Heart right ventricle (tissue), 16 donors: ENCODE results near the gene CDC37. TPM values are rescaled to one million over a fixed set of nuclear protein-coding genes. Genes with fewer than 3 reads are reported as not detected.

Experiments
- ATAC-seq, 8 donors: fragments of 200-7000 bp; cut with Tn5 transposase; one replicate each; pipeline ENCODE4 v1.9.1; 2020; ENCODE audit warnings: mild to moderate bottlenecking in 8 of 8, moderate library complexity in 8 of 8, moderate number of reproducible peaks in 1 of 8
- DNase-seq, 2 donors: peaks; one replicate each; pipeline ENCODE4 v3.0.0-alpha.2; 2020
- H3K27ac ChIP-seq, 10 donors: fragments of 200-600 bp; sonication (generic) in 2 of 10; one replicate each; pipeline versions ENCODE4 v1.5.0 to v1.8.0; 2020 to 2022; ENCODE audit warnings: mild to moderate bottlenecking in 3 of 10
- H3K27me3 ChIP-seq, 7 donors: fragments of 200-600 bp; one replicate each; pipeline ENCODE4 v1.8.0; 2021 to 2022; ENCODE audit warnings: mild to moderate bottlenecking in 2 of 7
- H3K36me3 ChIP-seq, 9 donors: fragments of 200-600 bp; sonication (generic) in 1 of 9; one replicate each; pipeline versions ENCODE4 v1.5.0 to v1.8.0; 2020 to 2022; ENCODE audit warnings: mild to moderate bottlenecking in 2 of 9
- H3K4me1 ChIP-seq, 9 donors: fragments of 200-600 bp; sonication (generic) in 1 of 9; one replicate each; pipeline versions ENCODE4 v1.5.0 to v1.8.0; 2020 to 2022; ENCODE audit warnings: mild to moderate bottlenecking in 4 of 9
- H3K4me3 ChIP-seq, 10 donors: fragments of 200-600 bp; sonication (generic) in 2 of 10; one replicate each; pipeline versions ENCODE4 v1.5.0 to v1.8.0; 2020 to 2022; ENCODE audit warnings: mild to moderate bottlenecking in 7 of 10, moderate library complexity in 2 of 10
- H3K9me3 ChIP-seq, 11 donors: fragments of 200-600 bp in 10 of 11; sonication (generic) in 2 of 11; one replicate each; pipeline versions ENCODE4 v1.5.0 to v1.8.0; 2013 to 2022; ENCODE audit warnings: mild to moderate bottlenecking in 2 of 11, control low read depth in 1 of 11, moderate library complexity in 1 of 11
- WGBS, 2 donors: extraction: QIAGEN DNeasy Blood & Tissue Kit; methylation state at CpG; one replicate each; pipeline ENCODE4 v1.1.7; 2013; ENCODE audit warnings: inconsistent platforms in 1 of 2; 5-methylcytosine and 5-hydroxymethylcytosine counted together
- intact Hi-C, 10 donors: fragments of 100-400 bp; cut with DNase I; formaldehyde crosslinking; loops; one replicate each; pipeline versions ENCODE4 v1.11.1 to v1.14.2; 2022
- polyA plus RNA-seq, 2 donors: library from polyadenylated mRNA; stranded (reverse); fragments of 200-250 nt; gene quantifications; one replicate each; pipeline ENCODE4 v1.2.3, GENCODE V29; 2013
- total RNA-seq, 10 donors: library from RNA; stranded (reverse); fragmentation: NEBNext Ultra II Directional in 3 of 10; extraction: Animal tissue kit (Norgen Biotek cat#: 25700) in 3 of 10; gene quantifications; one replicate each; pipeline versions ENCODE4 v1.2.1 to v1.2.4, GENCODE V29; 2021 to 2023
- TF ChIP-seq, protein P1 (sequence below), 9 donors: fragments of 200-600 bp; sonication (generic) in 2 of 9; IDR thresholded peaks; one replicate each; pipeline versions ENCODE4 v1.5.0 to v1.8.0; 2021 to 2022; ENCODE audit warnings: antibody characterized with exemption in 9 of 9, mild to moderate bottlenecking in 5 of 9, moderate library complexity in 1 of 9
- donor health status: Arrhythmogenic right ventricular cardiomyopathy.
- donor health status: ischemic (EF 13 %, LVEDD 7.1; RV severe dilation, severe dysfunction).
- donor health status: healthy with polysubstance abuse.
- donor health status: DM: no; HTN: yes; CAD: no.
- donor health status: DM: no; HTN: no; CAD: no.
- donor health status: ischemic (EF 25% LVEDD 6.9; RV normal size, moderate dysfunction).
- donor health status: ischemic (EF 25% LVEDD 5.7; RV mildly dilated, moderate dysfunction).
- donor health status: healthy.
- donor health status: DM: yes; HTN: yes; CAD: no.
- donor health status: Ischemic cardiomyopathy.
- donor health status: ischemic (EF 35%, LVEDD 5.7; RV mildly dilated, moderate dysfunction).
- donor health status: nonischemic (EF 11% LVEDD 7.7; RV severe dilation, severe dysfunction).
- donor health status: DM: yes; HTN: yes; CAD: no.
- donor health status: PGD.
- donor health status: ischemic (EF 29% LVEDD 5.4; RV normal size, mild dysfunction).
- donor health status: nonischemic (EF 23%, LVEDD 6.1; RV moderate dilation, normal function).

Gene CDC37
- total and polyA plus RNA-seq, 12 donors: 106 to 422 (median 129) TPM

GRCh38 chr19:10449037-10449436 is 45.7 kb upstream of the CDC37 start:
- ATAC-seq: no peak
- Histone ChIP-seq H3K36me3 (peaks cover 0 to 52% (median 8%) of the 10 kb centered on the region in 9 donors), H3K4me1 (no peaks in the 10 kb centered on the region)

DNA sequence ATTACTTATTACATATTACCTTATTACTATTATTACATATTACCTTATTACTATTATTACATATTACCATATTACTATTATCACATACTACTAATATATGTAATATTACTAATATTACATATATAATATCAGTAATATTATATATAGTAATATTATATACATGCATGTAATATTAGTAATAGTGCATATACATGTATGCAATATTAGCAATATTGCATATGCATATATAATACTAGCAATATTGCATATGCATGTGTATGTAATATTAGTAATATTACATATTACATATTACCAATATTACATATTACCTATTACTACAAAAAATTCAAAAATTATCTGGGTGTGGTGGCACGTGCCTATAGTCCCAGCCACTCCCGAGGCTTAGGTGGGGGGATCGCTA is 39.4 kb upstream of the CDC37 start:
- 90 to 95% methylated on average over 3 of the region's 3 CpGs for WGBS, 2 donors

More at GRCh38 chr19:10449037-10449436, 45.7 kb upstream of the CDC37 start:
- no peak for DNase-seq
- H3K9me3 ChIP-seq: no peaks in the 10 kb centered on the region
- intact Hi-C loops: no loop called here
- TF ChIP-seq, protein P1, sequence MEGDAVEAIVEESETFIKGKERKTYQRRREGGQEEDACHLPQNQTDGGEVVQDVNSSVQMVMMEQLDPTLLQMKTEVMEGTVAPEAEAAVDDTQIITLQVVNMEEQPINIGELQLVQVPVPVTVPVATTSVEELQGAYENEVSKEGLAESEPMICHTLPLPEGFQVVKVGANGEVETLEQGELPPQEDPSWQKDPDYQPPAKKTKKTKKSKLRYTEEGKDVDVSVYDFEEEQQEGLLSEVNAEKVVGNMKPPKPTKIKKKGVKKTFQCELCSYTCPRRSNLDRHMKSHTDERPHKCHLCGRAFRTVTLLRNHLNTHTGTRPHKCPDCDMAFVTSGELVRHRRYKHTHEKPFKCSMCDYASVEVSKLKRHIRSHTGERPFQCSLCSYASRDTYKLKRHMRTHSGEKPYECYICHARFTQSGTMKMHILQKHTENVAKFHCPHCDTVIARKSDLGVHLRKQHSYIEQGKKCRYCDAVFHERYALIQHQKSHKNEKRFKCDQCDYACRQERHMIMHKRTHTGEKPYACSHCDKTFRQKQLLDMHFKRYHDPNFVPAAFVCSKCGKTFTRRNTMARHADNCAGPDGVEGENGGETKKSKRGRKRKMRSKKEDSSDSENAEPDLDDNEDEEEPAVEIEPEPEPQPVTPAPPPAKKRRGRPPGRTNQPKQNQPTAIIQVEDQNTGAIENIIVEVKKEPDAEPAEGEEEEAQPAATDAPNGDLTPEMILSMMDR (IDR thresholded peaks at IDR 0.05): no peak
- H3K27me3 ChIP-seq: no peaks in the 10 kb centered on the region
- no peak overlapping the region for H3K27ac ChIP-seq
- H3K4me3 ChIP-seq: no peak overlapping the region
- 94 to 96% methylated on average over 7 of the region's 7 CpGs for WGBS, 2 donors

DNA sequence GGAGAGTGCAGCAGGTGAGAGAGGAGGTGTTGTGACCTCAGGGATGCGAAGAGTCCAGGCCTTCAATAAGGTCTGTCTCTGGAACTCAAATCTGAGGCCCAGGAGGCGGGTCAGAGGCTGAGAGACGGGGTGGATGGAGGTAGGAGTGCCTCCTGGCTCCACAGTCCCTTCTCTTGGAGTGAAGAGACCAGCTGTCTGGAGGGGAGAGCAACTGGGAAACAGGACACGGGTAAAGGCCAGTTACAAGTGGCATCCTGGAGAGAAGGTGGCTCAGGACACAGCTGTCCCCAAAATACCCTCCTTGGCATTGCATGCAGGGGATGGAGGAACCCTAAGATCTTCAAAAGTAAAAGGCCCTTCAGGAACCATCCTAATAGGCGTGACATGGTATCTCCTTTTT is 36.2 kb upstream of the CDC37 start:
- H3K4me3 ChIP-seq: no peak overlapping the region
- peaks cover 0 to 18% (median 0%) of the 10 kb centered on the region in 9 donors for H3K36me3 ChIP-seq
- no peaks in the 10 kb centered on the region for H3K27me3 ChIP-seq
- 87% methylated on average over 5 of the region's 5 CpGs for WGBS, 2 donors
- no peak overlapping the region for H3K27ac ChIP-seq
- intact Hi-C loops: no loop called here
- DNase-seq (no peak), ATAC-seq (no peak)
- TF ChIP-seq, protein P1 (IDR thresholded peaks at IDR 0.05): no peak
- H3K4me1 ChIP-seq: peaks cover 0 to 5% (median 0%) of the 10 kb centered on the region in 9 donors
- no peaks in the 10 kb centered on the region for H3K9me3 ChIP-seq

More for the DNA sequence above, 39.4 kb upstream of the CDC37 start:
- Histone ChIP-seq H3K27me3 (no peaks in the 10 kb centered on the region), H3K36me3 (peaks cover 0 to 30% (median 4%) of the 10 kb centered on the region in 9 donors), H3K4me1 (no peaks in the 10 kb centered on the region), H3K9me3 (no peaks in the 10 kb centered on the region), H3K4me3 (no peak overlapping the region), H3K27ac (no peak overlapping the region)
- intact Hi-C loops: no loop called here
- DNase-seq (no peak), ATAC-seq (no peak)
- TF ChIP-seq, protein P1 (IDR thresholded peaks at IDR 0.05): no peak

DNA sequence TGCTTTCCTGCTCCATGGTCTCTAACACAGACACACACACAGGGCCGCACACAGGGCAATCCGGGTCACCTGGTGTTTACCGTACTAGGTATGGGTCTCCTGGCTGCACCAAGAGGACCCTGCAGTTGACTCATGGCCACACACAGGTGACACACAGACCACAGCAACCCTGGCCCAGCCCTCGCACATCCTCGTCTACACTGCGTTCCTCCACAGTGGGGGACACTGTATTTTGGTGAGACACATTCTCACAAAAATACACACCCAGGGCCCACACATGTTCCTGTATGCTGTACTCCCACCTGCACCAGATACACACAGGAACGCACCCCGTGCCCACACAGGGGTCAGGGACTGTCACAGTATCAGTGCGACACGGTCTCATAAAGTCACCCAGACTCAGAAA is 29.8 kb upstream of the CDC37 start:
- TF ChIP-seq, protein P1 (IDR thresholded peaks at IDR 0.05): no peak
- no peak for DNase-seq
- peak in 5 of 8 donors; percentile 4 to 35 (median 14) for ATAC-seq
- H3K9me3 ChIP-seq: no peaks in the 10 kb centered on the region
- peak overlapping the region in 9 of 10 donors; percentile 54 to 89 (median 71) for H3K27ac ChIP-seq
- WGBS, 2 donors: 86 to 90% methylated on average over 10 of the region's 10 CpGs
- H3K4me3 ChIP-seq: peak overlapping the region in 2 of 10 donors; percentile 3 to 76
- intact Hi-C loops: no loop called here
- no peaks in the 10 kb centered on the region for H3K27me3 ChIP-seq
- H3K36me3 ChIP-seq: peaks cover 0 to 7% (median 0%) of the 10 kb centered on the region in 9 donors
- peaks cover 2 to 37% (median 20%) of the 10 kb centered on the region in 9 donors for H3K4me1 ChIP-seq
